Neural crest cell (in vitro differentiated cells): Measurements from ENCODE around the gene LMOD3. TPM values are rescaled to one million over a fixed set of nuclear protein-coding genes. Genes with fewer than 3 reads are reported as not detected.

Experiments used
- DNase-seq: peaks from one replicate; pipeline ENCODE4 v3.0.0; 2021; ENCODE audit warnings: low read depth, mixed read lengths, low spot score
- H3K27ac Mint-ChIP-seq: one replicate; pipeline ENCODE4 v1.8.0; 2021; ENCODE audit warnings: mild to moderate bottlenecking, mixed read lengths; ENCODE audit not compliant: unreplicated experiment
- H3K27me3 Mint-ChIP-seq: 2 replicates; pipeline ENCODE4 v1.8.0; 2021; ENCODE audit warnings: low read depth, mild to moderate bottlenecking, mixed read lengths
- H3K36me3 Mint-ChIP-seq: 2 replicates; pipeline ENCODE4 v1.8.0; 2021; ENCODE audit warnings: low read depth, mild to moderate bottlenecking, mixed read lengths
- H3K4me1 Mint-ChIP-seq: 2 replicates; pipeline ENCODE4 v1.8.0; 2021; ENCODE audit warnings: mixed read lengths
- H3K4me3 Mint-ChIP-seq: one replicate; pipeline ENCODE4 v1.8.0; 2021; ENCODE audit warnings: mild to moderate bottlenecking, mixed read lengths
- H3K9me3 Mint-ChIP-seq: 2 replicates; pipeline ENCODE4 v1.8.0; 2021; ENCODE audit warnings: mixed read lengths
- total RNA-seq: library from RNA; stranded (reverse); gene quantifications from 2 replicates; pipeline ENCODE4 v1.2.1, GENCODE V29; 2021
- TF ChIP-seq, protein P1 (sequence below): fragments of 200-600 bp; sonication (generic); conservative IDR thresholded peaks from 2 replicates; pipeline ENCODE4 v1.5.0; 2021; ENCODE audit warnings: antibody characterized with exemption, mild to moderate bottlenecking

LMOD3 gene
- total RNA-seq, 1 donor from 2014 or later, result 3.8 TPM

DNA sequence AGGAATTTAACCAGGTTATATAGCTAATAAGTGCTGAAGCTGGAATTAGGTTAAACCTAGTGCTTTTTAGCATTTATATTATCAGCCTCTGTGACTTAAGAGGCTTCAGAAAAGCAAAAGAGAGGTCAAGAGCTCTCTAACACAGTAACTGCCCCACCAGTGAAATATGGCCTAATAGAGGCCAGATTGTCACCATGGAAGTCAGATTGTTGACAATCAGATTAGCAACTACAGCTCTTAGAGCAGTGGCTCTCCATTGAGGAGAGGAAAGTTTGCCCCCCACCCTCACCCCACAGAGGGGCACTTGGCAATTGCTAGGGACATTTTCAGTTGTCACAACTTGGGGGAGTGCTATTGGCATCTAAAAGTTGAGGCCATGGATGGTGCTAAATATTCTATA lies 23.3 kb upstream of the LMOD3 start:
- Mint-ChIP-seq H3K36me3 (no peaks in the 10 kb centered on the region), H3K27me3 (no peaks in the 10 kb centered on the region), H3K27ac (no peak overlapping the region), H3K9me3 (no peaks in the 10 kb centered on the region), H3K4me3 (no peak overlapping the region), H3K4me1 (peaks cover 15% of the 10 kb centered on the region)
- no peak for DNase-seq
- TF ChIP-seq, protein P1, sequence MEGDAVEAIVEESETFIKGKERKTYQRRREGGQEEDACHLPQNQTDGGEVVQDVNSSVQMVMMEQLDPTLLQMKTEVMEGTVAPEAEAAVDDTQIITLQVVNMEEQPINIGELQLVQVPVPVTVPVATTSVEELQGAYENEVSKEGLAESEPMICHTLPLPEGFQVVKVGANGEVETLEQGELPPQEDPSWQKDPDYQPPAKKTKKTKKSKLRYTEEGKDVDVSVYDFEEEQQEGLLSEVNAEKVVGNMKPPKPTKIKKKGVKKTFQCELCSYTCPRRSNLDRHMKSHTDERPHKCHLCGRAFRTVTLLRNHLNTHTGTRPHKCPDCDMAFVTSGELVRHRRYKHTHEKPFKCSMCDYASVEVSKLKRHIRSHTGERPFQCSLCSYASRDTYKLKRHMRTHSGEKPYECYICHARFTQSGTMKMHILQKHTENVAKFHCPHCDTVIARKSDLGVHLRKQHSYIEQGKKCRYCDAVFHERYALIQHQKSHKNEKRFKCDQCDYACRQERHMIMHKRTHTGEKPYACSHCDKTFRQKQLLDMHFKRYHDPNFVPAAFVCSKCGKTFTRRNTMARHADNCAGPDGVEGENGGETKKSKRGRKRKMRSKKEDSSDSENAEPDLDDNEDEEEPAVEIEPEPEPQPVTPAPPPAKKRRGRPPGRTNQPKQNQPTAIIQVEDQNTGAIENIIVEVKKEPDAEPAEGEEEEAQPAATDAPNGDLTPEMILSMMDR, result no peak

DNA sequence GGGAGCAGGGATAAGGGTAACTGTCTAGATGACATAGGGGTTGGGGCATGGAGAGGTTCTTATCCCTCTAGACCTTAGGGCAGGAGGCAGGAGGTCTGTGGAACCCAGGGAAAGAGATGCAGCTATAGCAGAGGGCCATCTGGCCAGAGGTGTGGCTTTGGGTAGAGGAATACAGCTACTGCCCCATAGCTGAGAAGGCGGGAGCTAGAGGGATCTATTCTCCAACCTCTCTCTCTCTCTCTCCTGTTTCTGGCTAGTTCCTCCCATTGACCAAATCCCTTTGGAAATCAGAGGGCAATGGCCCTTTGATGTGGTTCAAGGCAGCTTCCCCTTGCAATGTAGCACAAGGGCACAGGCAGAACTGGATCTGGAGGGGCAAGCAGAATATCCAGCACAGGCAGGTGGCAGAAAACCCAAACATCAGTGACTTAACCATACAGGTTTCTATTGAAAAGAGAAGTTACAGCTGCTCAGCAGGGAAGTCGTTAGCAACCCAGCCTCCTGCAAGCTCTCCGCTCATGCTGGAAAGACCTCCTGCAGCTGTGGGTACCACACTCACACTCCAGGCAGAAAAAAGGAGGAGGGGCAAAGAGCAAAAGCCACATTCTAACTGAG lies 22.3 kb upstream of the LMOD3 start:
- H3K27ac Mint-ChIP-seq, result no peak overlapping the region
- no peaks in the 10 kb centered on the region for H3K27me3 Mint-ChIP-seq
- H3K4me3 Mint-ChIP-seq, result no peak overlapping the region

DNA sequence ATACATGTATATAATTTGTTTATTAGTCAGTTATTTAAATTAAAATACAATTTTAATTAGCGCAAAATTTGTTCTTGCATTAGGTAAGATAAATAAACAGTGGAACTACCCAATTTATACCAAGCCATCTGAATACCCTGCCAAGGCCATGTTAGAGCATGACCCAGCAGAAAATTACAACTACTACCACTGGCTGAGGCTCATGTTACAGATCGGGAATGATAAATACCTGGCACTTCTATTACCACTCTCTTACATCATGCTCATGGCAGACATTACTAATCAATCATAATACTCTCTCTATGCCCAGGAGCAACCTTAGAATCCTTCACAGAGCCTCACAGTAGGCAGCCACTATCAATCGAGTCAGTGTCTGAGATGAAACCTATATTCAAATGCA lies 21.2 kb upstream of the LMOD3 start:
- no peak for DNase-seq
- Mint-ChIP-seq H3K4me3 (no peak overlapping the region), H3K27me3 (no peaks in the 10 kb centered on the region), H3K27ac (no peak overlapping the region), H3K9me3 (no peaks in the 10 kb centered on the region), H3K4me1 (peaks cover 15% of the 10 kb centered on the region), H3K36me3 (no peaks in the 10 kb centered on the region)
- TF ChIP-seq, protein P1, result no peak

More for the DNA sequence above, 22.3 kb upstream of the LMOD3 start:
- peaks cover 15% of the 10 kb centered on the region for H3K4me1 Mint-ChIP-seq
- DNase-seq, result no peak
- no peaks in the 10 kb centered on the region for H3K36me3 Mint-ChIP-seq
- TF ChIP-seq, protein P1, result no peak
- no peaks in the 10 kb centered on the region for H3K9me3 Mint-ChIP-seq

DNA sequence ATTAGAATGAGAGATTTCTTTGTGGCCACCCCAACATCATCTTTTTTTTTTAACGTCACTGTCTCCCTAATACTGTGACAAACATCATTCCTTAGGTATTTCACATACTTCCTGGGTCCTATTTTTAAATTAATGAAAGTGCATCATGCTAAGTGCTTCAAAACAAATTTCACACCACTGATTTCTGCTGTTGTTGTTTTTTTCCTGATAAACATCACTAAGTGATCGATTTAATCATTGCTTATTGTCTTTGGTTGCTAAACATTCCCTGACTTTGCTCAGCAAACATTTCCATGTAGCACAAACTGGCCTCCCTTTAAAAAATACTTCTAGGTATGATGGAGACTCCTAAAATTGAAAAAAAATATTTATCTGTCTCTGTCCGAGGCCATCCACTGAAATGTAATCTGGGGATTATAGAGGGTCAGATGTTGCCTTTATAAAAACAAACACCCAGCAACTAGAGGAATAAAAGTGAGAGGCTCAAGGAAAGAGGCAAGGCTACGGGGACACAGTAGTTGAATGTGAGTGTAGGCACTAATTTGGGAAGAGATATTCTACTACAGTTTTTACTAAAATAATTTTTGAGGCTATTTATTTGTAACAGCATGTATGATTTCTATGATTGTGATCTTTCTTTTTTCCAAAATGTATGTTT lies 20.5 kb upstream of the LMOD3 start:
- TF ChIP-seq, protein P1, result no peak
- DNase-seq, result no peak
- Mint-ChIP-seq H3K4me1 (peaks cover 15% of the 10 kb centered on the region), H3K4me3 (no peak overlapping the region), H3K36me3 (no peaks in the 10 kb centered on the region), H3K27me3 (no peaks in the 10 kb centered on the region), H3K27ac (no peak overlapping the region), H3K9me3 (no peaks in the 10 kb centered on the region)

DNA sequence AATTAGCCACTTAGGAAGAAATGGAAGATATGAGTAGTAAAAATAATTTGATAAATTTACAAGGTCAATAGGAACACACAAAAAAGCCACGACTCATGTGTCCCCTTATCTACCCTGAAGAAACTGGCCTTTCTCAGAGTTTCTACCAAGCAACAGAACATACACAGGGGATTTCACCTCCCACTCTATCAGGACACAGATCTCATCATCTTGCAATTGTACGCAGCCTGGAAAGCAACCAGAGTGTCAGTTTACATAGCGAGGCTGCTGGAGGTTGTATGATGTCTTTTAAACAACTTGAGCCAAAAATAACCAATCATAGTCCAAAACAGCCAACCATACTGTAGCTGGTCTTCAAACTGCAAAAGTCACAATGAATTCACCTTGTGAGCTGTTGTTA lies 19.7 kb upstream of the LMOD3 start:
- Mint-ChIP-seq H3K27me3 (no peaks in the 10 kb centered on the region), H3K36me3 (no peaks in the 10 kb centered on the region), H3K4me3 (no peak overlapping the region), H3K4me1 (peaks cover 15% of the 10 kb centered on the region), H3K27ac (no peak overlapping the region), H3K9me3 (no peaks in the 10 kb centered on the region)
- DNase-seq, result no peak
- TF ChIP-seq, protein P1, result no peak
